GM19023 (cell line): ENCODE results near the gene FASTKD2.
"Not testable (repeated sequence)": the region's sequence is repeated elsewhere in the genome, so short reads cannot be mapped to it uniquely, and the experiment has no call there.

Experiments used
- ATAC-seq: cut with Tn5 transposase; IDR thresholded peaks from one replicate; pipeline ENCODE4 v1.9.1; 2021; ENCODE audit warnings: mild to moderate bottlenecking, moderate library complexity; ENCODE audit not compliant: unreplicated experiment

Gene FASTKD2

DNA sequence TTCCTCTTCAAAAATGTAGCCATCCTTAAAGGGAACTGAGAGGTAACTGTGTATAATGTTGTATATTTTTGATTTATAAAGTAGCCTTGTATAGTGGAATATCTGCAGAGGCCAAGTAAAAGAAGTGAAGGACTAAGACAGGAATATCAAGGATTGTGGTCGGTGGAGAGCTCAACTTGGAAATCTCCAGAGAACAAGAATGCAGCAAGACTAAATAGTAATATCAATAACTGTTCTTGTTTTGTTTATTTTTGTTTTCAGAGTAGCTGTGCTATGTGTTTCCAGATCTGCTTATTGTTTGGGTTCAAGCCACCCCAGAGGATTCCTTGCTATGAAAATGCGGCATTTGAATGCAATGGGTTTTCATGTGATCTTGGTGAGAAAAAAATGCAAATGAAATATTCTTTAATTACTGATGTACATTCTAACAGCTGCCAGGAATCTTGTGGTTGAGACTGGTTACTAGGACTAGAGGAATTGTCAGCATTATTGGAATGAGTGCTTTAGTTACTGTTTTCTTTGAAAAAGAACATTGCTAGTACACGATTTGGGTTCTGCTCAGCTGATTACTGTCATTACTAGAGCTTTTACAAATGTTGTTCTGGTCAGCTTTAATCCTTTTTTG is 25.0 kb downstream of the FASTKD2 start:
- ATAC-seq: no peak

DNA sequence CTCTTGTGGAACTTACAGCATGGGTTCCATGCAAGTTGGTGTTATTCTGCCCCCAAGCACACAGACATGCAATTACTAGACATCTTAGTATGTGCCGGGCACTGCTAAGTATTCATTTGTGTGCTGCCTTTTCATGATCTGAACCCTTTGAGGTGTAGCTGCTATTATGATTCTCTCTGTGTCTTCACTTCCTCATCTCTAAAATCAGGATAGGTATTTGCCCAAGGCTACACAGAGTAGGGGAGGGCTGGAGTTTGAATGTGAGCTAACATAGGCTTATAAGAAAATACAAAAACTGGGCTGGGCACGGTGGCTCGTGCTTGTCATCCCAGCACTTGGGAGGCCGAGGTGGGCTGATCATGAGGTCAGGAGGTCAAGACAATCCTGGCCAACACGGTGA is 27.2 kb downstream of the FASTKD2 start:
- ATAC-seq: no peak

DNA sequence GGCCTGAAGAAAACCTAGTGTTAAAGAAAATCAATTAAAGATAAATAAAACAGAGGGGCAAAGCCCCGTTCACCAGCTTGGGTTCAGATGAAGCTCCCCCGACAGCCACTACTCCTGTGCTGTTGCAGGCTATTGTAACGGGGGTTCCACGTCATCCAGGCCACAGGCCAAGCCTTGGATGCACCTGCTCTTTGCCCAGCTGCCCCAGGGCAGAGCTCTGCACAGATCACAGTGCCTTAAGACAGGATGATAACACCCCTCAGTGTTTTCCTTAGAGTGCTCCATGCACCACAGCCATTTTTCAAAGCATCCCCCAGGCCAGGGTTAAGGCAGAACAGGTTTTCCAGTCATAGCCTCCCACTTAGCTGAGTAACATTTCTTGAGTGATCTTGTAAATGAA is 32.0 kb downstream of the FASTKD2 start:
- no peak for ATAC-seq

DNA sequence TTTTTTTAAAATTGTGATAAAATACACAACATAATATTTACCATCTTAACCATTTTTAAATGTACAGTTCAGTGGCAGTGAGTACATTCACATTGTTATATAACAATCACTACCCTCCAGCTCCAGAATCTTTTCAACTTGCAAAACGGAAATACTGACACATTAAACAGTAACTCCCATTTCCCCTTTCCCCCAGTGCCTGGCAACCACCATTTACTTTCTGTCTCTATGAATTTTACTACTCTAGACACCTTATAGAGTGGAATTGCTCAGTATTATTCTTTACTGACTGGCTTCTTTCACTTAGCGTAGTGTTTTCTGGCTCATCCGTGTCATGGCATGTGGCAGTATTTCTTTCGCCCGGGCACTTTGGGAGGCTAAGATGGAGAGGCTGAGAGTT is 32.6 kb downstream of the FASTKD2 start:
- ATAC-seq: no peak

DNA sequence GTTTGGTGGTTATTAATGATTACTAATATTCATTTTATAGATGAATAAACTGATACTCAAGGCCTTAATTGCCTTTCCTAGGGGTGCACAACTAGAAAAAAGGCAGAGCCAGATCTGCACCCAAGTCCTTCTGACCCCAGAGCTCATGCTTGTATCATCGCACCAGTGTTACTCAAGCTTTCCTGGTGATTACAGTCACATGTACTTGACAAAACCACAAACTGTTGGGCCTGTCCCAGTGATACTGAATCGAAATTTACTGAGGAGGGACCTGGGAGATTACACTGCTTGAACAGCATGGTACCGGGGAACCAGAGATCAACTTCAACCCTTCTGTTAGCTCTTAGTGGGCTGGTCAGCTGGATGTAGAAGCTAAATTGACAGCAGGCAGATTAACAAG is 33.7 kb downstream of the FASTKD2 start:
- ATAC-seq: no peak

DNA sequence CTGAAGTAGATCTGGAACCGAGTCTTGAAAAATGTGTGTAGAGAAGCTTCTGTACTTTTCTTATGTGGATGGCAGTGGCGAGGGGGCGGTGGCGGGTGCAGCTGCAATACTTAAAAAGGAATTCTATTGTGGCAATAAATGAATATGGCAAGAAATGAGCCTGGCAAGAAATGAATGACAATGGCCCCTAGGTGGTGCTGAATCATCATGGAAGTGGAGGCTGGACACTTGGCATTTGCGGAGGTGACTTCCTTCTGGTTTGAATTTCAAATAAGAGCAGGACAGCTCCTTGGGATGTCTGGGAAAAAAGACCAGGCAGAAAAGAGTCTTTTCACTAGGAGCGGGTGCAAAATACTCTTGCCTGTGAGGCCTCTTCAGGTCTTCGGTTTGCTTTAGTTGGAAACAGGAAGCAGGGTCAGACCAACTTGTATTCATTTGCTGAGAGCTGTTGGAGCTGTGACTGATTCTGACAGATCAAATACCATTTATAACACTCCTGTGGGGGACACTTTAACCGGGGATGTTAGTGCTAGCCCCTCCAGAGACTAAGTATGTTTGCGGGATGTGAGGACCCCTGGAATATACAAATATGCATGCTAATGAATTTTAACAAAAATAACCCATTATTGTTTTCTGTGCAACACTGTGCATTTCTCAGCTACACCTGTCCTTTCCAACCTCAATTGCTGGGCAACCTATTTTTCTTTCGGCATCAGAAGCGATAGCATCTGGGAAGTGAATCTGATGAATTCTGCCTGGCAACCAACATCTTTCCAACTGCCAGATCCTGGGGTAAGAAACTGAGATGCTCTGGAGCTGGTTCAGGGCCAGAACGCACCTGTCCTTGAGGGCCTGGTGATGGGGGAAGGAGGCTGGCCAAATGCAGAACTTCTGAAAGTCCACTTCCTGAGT is 35.4 kb downstream of the FASTKD2 start:
- peak; percentile 52 for ATAC-seq

DNA sequence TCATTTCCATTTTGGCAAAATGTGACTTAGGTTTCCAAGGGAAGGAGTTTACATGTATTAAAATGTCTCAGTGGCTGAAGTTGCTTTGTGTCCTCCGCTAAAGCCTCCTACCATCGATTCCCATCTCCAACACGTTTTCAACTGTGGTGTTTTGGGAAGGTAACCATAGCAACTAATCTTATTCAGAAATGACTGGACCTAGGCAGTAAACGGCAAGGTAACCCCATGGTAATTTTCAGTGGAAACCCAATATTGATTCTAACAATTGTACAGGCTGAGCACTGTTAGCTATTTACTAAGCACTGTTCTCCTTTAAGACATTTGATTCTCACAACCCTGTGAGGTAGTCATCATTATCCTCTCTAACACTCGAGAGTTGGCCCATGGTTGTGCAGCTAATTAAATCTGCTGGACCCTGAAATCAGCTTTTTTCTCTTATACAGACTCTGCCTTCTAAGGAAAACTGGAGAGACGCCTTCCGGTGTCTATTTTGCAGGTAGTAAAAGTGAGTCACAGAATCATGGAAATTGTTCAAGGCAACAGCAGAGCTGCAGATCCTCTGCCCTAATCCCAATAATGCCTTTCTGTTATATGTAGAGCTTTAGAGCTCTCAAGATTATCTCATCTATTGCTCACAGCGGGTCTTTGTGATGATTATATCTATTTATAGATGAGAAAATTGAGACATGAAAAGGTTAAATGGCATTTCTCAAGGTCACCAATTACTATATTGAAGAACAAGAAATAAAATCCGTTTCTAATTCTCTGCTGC is 36.2 kb downstream of the FASTKD2 start:
- ATAC-seq: no peak

DNA sequence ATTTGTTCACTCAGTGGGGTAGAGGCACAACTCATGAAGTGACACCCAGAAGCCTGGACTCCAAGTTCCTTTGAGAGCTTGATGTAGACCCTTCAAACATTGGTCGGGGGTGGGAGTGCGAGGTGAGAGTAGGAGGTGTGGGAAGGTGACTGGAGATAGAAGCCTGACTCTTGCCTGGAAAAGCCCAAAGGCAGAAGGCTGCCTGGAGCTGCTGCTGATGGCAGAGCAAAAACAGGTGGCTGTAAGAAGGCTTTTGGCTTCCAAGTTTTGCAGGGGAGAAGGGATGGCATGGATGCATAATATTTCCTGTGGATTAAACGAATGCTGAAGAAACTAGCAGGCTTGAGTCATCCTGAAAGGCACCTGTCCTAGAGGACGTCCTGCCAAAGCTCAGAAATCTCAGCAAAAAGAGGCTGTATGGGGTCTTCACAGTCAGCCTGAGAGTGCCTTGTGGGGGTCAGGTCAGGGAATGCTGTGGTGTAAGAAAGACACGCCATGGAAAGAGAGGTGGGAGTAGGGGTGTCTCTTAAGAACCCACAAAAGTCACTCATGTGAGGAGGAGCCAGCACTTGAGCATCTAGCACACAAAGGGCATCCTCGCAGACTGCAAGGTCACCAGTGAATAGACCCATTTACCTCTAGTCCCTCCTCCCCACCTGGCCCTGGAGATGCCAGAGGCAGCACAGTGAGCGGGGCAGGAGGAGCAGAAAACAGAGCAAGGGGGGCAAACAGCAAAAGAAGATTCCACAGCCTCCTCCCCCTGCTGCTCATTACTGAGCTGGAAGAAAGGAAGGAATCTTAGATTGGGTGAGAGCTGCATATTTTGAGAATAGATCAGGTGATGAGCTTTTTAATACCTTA is 37.5 kb downstream of the FASTKD2 start:
- no peak for ATAC-seq

DNA sequence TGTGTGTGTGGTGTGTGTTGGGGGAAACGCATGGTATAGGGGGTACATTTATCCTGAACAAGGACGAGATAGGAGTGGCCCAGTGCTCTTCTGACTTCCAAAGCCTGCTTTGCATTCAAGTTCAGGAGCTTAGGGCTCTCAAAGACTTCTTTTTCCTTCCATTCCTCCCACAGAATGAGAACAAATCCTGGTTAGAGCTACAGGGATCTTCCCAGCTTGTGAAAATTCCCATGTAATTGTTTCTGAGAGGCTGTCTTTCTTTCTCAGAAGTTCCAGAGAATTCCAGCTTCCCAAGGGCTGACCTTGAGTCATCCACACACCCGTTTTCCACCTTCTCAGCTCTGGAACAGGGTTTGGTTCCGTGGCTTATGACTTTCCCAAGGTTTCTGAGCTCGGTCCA is 38.9 kb downstream of the FASTKD2 start:
- no peak for ATAC-seq

DNA sequence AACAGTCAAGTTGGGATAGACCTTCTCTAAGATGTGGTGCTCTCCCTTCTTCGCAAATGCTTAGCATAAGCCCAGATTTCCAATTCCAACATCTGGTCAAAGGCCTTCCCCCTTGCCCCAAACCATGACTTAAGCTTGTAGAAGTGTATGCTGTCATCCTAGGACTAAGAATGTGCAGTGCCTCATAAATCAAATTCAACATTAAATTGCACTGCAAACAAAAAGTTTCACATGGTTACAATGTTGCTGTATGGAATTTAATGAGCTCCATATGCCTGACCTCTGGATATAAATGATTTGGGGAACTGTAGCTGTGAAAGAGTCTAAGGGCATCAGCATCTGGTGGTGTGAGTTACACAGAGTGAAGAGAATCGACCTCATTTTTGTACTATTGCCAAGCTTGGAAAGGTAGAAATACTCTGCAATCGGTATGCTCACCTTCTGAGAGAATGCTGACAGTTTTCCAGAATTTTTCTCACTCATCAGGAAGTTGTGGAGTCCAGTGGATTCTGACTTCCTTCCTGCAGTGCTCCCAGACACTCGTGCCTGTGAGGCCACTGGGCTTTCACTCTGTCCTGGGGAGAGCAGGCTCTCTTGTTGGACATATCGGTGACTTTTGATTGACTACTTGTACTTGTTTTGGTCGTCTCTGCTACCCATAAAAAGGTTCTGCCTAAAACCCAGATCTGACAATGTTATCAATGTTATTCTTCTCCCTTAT is 40.6 kb downstream of the FASTKD2 start:
- no peak for ATAC-seq

DNA sequence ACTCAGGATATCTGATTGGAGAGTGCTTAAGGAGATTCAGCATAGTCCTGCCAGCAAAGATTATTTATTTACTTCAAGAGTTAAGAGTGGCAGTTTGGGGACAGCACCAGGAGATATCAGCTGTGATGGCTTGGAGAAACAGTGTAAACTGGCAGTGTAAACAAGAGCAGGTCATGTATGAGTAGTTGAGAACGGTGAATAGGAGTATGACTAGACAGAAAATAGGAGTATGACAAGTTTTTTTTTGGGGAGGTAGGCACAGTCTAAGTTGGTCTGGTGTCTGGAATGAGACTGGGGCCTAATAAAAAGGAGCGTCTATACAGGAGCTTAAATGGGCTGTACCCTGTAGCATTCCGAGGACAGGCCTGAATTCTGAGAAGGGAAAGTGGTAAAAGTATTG is 42.2 kb downstream of the FASTKD2 start:
- not testable (repeated sequence) for ATAC-seq

DNA sequence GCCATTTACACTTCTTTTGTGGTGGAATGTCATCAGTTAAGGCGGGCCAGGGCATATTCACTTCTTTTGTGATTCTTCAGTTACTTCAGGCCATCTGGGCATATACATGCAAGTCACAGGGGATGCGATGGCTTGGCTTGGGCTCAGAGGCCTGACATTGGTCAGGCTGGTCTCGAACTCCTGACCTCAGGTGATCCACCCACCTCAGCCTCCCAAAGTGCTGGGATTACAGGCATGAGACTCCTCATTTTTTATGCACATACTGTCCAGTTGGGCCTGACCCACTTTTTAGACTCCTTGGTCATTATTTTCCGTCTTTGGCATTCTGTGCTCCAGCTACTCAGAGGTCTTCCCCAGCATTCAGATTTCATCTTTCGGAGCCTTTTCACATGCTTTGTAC is 47.1 kb downstream of the FASTKD2 start:
- ATAC-seq: not testable (repeated sequence)

DNA sequence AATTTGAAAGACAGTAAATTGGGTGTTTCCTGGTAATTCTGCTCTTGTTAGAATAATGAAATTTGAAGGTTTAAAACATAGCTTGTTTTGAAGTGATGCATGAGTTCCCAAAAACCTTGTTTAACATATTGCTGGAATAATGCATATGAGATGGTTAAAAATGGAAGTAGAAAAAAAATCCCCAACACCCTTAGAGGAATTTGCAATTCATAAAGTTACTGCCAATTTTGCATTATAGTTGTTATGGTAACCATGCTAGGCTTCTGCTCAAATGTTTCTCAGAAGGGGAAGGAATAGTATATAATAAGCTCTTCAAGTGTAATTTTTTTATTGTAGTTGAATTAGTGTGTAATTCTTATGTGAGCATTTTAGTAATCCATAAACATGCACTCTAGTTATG is 49.1 kb downstream of the FASTKD2 start:
- no peak for ATAC-seq

DNA sequence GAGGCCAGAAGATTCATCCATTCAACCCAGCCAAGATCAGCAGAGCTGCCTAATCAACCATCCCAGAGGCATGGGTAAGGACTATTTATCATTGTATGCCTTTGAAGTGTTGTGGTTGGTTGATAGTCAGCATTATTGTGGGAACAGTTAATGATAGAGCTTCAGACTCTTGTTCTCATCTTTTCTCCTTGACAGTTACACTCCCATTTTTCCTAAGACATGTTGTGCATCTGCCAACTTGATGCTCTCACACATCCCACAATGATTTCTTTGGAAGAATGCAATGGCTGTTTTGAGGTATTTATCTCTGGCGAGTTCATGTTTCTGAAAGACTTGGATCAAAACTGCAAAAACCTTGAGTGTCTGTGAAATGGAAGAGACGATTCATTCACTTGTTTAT is 55.4 kb downstream of the FASTKD2 start:
- no peak for ATAC-seq

DNA sequence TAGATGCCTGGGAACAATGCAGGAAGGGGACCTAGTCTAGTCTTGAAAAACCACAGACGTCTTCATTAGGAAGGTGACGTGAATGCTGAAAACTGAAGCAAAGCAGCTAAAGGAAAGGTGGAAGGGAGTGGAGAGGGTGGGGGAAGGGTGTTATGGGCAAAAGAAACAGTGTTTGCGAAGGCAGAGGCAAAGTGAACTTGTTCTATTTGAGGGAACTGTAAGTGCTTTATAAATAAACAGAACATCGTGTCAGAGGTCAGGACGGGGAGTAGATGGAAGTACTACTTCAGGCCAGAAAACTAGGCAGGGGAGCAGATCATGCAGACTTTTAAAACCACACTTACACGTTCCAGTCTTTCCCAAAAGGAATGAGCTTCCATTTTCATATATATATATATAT is 57.8 kb downstream of the FASTKD2 start:
- no peak for ATAC-seq

DNA sequence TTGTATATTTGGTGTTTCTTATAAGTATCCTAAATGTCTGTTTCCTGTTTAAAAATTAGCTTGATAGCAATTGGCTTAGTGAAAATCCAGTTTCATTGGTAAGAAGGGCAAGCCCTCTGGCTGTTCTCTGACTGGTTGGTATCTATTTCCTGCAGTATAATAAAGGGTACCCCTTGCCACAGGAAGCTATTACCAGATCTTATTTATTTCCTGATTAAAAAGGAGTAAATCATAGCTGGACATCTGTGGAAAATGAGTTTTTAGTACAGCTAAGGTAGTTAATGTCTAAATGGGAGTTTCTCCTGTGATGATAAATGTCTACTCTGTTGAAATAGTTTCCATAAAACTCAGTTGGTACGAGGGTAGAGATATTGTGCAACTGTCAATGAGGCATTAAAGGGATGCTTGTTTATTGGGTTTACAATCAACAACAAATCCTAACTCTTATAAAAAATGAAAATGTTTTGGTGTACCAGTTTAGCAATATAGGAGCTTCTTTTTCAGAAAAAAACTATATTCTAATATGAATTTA is 58.7 kb downstream of the FASTKD2 start:
- ATAC-seq: no peak

DNA sequence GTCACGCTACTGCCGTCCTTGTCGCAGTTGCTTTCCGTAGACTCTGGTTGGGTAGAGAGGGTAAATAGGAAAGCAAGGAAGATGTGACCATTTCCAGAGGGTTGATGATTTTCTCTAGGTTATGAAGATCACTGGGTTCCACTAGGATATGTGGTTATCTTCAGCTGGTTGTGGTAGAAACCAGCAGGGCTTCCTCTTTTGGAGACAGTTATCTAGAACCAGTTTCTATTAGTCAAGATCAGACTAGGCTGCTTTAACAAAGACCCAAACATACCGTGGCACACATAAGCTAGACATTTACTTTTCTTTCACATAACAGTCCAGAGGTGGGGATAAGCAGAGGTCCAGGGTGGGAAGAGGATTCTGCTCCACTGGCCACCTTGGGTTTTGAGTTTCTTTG is 59.6 kb downstream of the FASTKD2 start:
- ATAC-seq: no peak

DNA sequence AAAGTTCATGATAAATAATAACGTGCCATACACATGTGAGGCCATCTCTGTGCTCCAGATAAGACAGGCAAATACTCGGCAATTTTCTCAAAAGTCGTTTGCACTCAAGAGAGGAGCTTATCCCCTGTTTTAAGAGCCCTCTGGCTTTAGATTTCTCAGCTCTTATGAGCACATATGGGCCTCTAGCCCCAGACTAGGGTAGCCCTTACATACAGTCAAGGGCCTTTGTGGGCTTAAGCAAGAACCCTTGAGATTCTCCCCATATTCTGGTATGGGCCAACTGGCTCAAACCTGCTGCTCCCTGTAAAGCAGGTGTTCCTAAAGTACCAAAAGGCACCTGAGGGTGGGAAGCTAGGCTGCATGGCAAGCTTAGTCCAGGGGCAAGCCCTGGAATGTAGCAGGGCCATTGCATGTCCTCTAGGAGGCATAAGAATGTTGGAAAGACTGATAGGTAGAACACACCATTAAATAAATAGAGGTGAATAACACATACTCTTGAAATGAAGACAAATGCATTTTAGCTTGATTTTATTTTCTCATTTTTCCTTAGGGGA is 66.1 kb downstream of the FASTKD2 start:
- ATAC-seq: no peak

DNA sequence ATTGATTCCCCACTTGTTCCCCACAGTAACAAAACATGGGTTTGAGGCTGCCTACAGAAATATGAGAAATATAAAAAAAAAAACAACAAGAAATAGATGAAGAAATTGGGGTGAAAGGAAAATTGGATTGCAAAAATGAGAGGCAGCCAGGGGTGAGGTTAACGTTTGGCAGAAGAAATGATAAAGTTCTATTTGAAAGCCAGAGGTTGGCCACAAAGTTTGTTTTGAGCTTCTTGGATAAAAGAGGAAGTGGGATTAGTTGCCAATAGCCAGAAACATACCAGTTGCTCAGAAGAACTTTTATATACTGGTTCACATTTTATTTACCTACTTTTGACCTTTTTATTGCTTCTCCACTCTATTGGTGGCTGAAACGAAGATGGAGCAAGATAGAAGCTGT is 67.5 kb downstream of the FASTKD2 start:
- no peak for ATAC-seq

DNA sequence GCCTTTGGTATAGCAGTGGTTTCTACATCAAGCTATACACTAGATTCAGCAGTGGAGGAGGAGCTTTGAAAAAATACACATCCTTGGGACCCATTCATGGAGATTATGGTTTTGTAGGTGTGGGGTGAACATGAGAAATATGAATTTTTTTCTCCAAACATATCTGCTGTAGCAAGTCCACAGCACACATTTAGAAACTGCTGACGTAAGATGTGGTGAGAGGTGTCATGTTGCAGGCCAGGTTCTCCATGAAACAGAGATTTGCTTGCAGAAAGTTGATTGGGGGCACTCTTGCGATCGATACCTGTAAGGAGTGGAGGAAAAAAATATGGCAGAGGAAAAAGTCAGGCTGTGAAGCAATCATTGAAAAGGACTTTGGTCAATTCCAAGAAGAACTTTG is 67.9 kb downstream of the FASTKD2 start:
- no peak for ATAC-seq
